SK-N-SH (cell line): ENCODE measurements around the gene APBB2. TPM values are rescaled to one million over a fixed set of nuclear protein-coding genes. Genes with fewer than 3 reads are reported as not detected.

ENCODE experiments used
- CTCF ChIA-PET: fragments of 300-600, 350-600 bp; formaldehyde crosslinking; extraction: SDS; loops from one replicate; lab custom pipeline; 2021; lab: Yijun Ruan, JAX
- POLR2A ChIA-PET: fragments of 350-600 bp; sonication (Branson Sonifier 250); formaldehyde crosslinking; extraction: SDS; loops from one replicate; lab custom pipeline; 2020; ENCODE audit warnings: antibody characterized with exemption, inconsistent platforms; lab: Yijun Ruan, JAX
- DNase-seq: peaks from one replicate; pipeline ENCODE4 v3.0.0; 2012
- H2AFZ ChIP-seq: fragments of 200-600 bp; sonication (generic); 2 replicates; pipeline ENCODE4 v1.8.1; 2016; ENCODE audit warnings: antibody characterized with exemption, mild to moderate bottlenecking, low read depth
- H3F3A ChIP-seq: fragments of 200-600 bp; sonication (generic); replicated peaks from 2 replicates; pipeline ENCODE3; 2016; ENCODE audit warnings: antibody characterized with exemption, mild to moderate bottlenecking; ENCODE audit not compliant: insufficient read depth
- H3K27ac ChIP-seq, 2 experiments: fragments of 200-500 bp in 1 of 2; fragments of 200-600 bp in 1 of 2; sonication (Bioruptor generic) in 1 of 2; sonication (generic), shearing (Covaris generic) in 1 of 2; 2 replicates each; pipeline versions ENCODE4 v1.5.1 to v1.6.1; 2014 to 2016; ENCODE audit warnings: low read depth in 2 of 2, inconsistent platforms in 1 of 2, low read length in 1 of 2, mild to moderate bottlenecking in 1 of 2, mixed read lengths in 1 of 2
- H3K27me3 ChIP-seq: fragments of 200-600 bp; sonication (generic), shearing (Covaris generic); 2 replicates; pipeline ENCODE4 v1.6.1; 2016; ENCODE audit warnings: mixed run types; ENCODE audit not compliant: insufficient read depth
- H3K36me3 ChIP-seq, 2 experiments: fragments of 200-500 bp in 1 of 2; fragments of 200-600 bp in 1 of 2; sonication (Bioruptor generic) in 1 of 2; sonication (generic) in 1 of 2; replicated peaks in 1 of 2; 2 replicates each; pipeline versions ENCODE3 to v1.5.1; 2014 to 2016; ENCODE audit warnings: low read length in 1 of 2, mild to moderate bottlenecking in 1 of 2; ENCODE audit not compliant: insufficient read depth in 2 of 2, control insufficient read depth in 1 of 2
- H3K4me1 ChIP-seq, 2 experiments: fragments of 200-500 bp in 1 of 2; fragments of 200-600 bp in 1 of 2; sonication (Bioruptor generic) in 1 of 2; sonication (generic), shearing (Covaris generic) in 1 of 2; 2 replicates each; pipeline versions ENCODE4 v1.5.1 to v1.6.1; 2014 to 2016; ENCODE audit warnings: low read depth in 1 of 2, low read length in 1 of 2, mixed run types in 1 of 2; ENCODE audit not compliant: insufficient read depth in 2 of 2, control insufficient read depth in 1 of 2
- H3K4me2 ChIP-seq: fragments of 200-600 bp; sonication (generic), shearing (Covaris generic); 2 replicates; pipeline ENCODE4 v1.6.1; 2017; ENCODE audit warnings: mixed run types
- H3K4me3 ChIP-seq, 2 experiments: fragments of 200-500 bp in 1 of 2; fragments of 200-600 bp in 1 of 2; sonication (Bioruptor generic) in 1 of 2; sonication (generic), shearing (Covaris generic) in 1 of 2; 2 replicates each; pipeline versions ENCODE4 v1.5.1 to v1.8.1; 2014 to 2016; ENCODE audit warnings: low read depth in 2 of 2, inconsistent platforms in 1 of 2, low read length in 1 of 2, mild to moderate bottlenecking in 1 of 2, mixed read lengths in 1 of 2, moderate library complexity in 1 of 2
- H3K79me2 ChIP-seq: fragments of 200-600 bp; sonication (generic); 2 replicates; pipeline ENCODE4 v1.8.1; 2017; ENCODE audit warnings: mild to moderate bottlenecking; ENCODE audit not compliant: insufficient read depth
- H3K9ac ChIP-seq: fragments of 200-600 bp; sonication (generic); 2 replicates; pipeline ENCODE4 v1.6.1; 2017; ENCODE audit warnings: mixed run types
- H3K9me2 ChIP-seq: fragments of 200-600 bp; sonication (generic); 2 replicates; pipeline ENCODE4 v1.6.1; 2017; ENCODE audit warnings: mixed run types
- H3K9me3 ChIP-seq: fragments of 200-600 bp; sonication (generic); 2 replicates; pipeline ENCODE4 v1.6.1; 2017; ENCODE audit warnings: mixed run types, mild to moderate bottlenecking, moderate library complexity
- H4K20me1 ChIP-seq: fragments of 200-600 bp; sonication (generic); 2 replicates; pipeline ENCODE4 v1.6.1; 2017; ENCODE audit warnings: mild to moderate bottlenecking, mixed run types; ENCODE audit not compliant: insufficient read depth
- CTCF ChIP-seq: fragments of 200-600 bp; sonication (generic); IDR thresholded peaks from 2 replicates; pipeline ENCODE4 v1.6.1; 2017; ENCODE audit warnings: antibody characterized with exemption, mild to moderate bottlenecking, moderate library complexity
- ELF1 ChIP-seq: IDR thresholded peaks from 2 replicates; pipeline ENCODE4 v1.4.0; 2012
- JUND ChIP-seq: IDR thresholded peaks from 2 replicates; pipeline ENCODE4 v1.4.0; 2012
- MAX ChIP-seq: IDR thresholded peaks from 2 replicates; pipeline ENCODE4 v1.4.0; 2012; ENCODE audit warnings: low read depth
- MEF2A ChIP-seq: IDR thresholded peaks from 2 replicates; pipeline ENCODE4 v1.4.0; 2012; ENCODE audit warnings: low read depth, borderline replicate concordance
- NRF1 ChIP-seq: IDR thresholded peaks from 2 replicates; pipeline ENCODE4 v1.6.1; 2012; ENCODE audit warnings: low read depth, mild to moderate bottlenecking, low read length
- PBX3 ChIP-seq: IDR thresholded peaks from 2 replicates; pipeline ENCODE4; 2012
- RAD21 ChIP-seq: IDR thresholded peaks from 2 replicates; pipeline ENCODE4 v1.6.1; 2012; ENCODE audit warnings: mild to moderate bottlenecking, low read length
- RCOR1 ChIP-seq: fragments of 150-350 bp; IDR thresholded peaks from 2 replicates; pipeline ENCODE4 v1.6.1; 2017; ENCODE audit warnings: antibody characterized with exemption, low read length
- RXRA ChIP-seq: IDR thresholded peaks from 2 replicates; pipeline ENCODE4 v1.4.0; 2012; ENCODE audit warnings: low read depth, mild to moderate bottlenecking, borderline replicate concordance
- SIN3A ChIP-seq: IDR thresholded peaks from 2 replicates; pipeline ENCODE4 v1.6.1; 2012; ENCODE audit warnings: low read depth, mild to moderate bottlenecking, low read length, moderate library complexity, borderline replicate concordance
- TAF1 ChIP-seq: IDR thresholded peaks from 2 replicates; pipeline ENCODE4 v1.6.1; 2012; ENCODE audit warnings: low read depth, mild to moderate bottlenecking, low read length, moderate library complexity, borderline replicate concordance
- TEAD4 ChIP-seq: IDR thresholded peaks from 2 replicates; pipeline ENCODE4 v1.4.0; 2012; ENCODE audit warnings: mild to moderate bottlenecking, borderline replicate concordance; ENCODE audit not compliant: insufficient read depth
- YY1 ChIP-seq: IDR thresholded peaks from 2 replicates; pipeline ENCODE4 v1.4.0; 2012; ENCODE audit warnings: low read depth, mild to moderate bottlenecking
- WGBS: methylation state at CpG from one replicate; pipeline ENCODE4 v1.1.6; 2017; ENCODE audit warnings: low lambda C conversion rate; 5-methylcytosine and 5-hydroxymethylcytosine counted together
- polyA plus RNA-seq, 3 experiments: library from polyadenylated mRNA; depleted of rRNA; stranded (reverse); fragments of >200 nt; gene quantifications; 2 replicates each; pipeline ENCODE4 v1.2.3, GENCODE V29; 2012

Gene APBB2
- polyA plus RNA-seq, 1 of the 3 experiments (the other 2 are of a cell fraction), result 49.8 TPM

GRCh38 chr4:41029098-41029497 lies 185.2 kb downstream of the APBB2 start (continued):
- TF ChIP-seq SIN3A (no peak), PBX3 (no peak), JUND (no peak), CTCF (no peak)

- H3K9me2 ChIP-seq, result no peaks in the 10 kb centered on the region
- DNase-seq, result no peak
- no peak overlapping the region for H3K9ac ChIP-seq
- POLR2A ChIA-PET, result no interaction called here
- H3K4me3 ChIP-seq, result no peak overlapping the region
- H3K36me3 ChIP-seq, result peaks cover 2 to 62% of the 10 kb centered on the region in 2 experiments
- no peak overlapping the region for H2AFZ ChIP-seq
- peaks cover 3% of the 10 kb centered on the region for H3F3A ChIP-seq
- no peak overlapping the region for H3K27ac ChIP-seq
- CTCF ChIA-PET, result interaction anchor here (0.8 to 1.1 kb wide), 2 partner anchors 10 to 187 kb away, joined by 3 read pairs; no protein-coding TSS in a partner anchor
- no peak for TF ChIP-seq MAX
- no peak for TF ChIP-seq CTCF
- no peak for TF ChIP-seq MEF2A
- TF ChIP-seq RAD21, result no peak
- TF ChIP-seq ELF1, result no peak
- TF ChIP-seq TAF1, result no peak
- no peak for TF ChIP-seq YY1
- no peak for TF ChIP-seq PBX3
- TF ChIP-seq TEAD4, result no peak
- TF ChIP-seq JUND, result no peak
- no peak for TF ChIP-seq NRF1
- TF ChIP-seq RCOR1, result no peak
- TF ChIP-seq RXRA, result no peak
- peaks cover 16% of the 10 kb centered on the region for H3K9me3 ChIP-seq
- H3K4me2 ChIP-seq, result no peak overlapping the region
- H3K27me3 ChIP-seq, result no peaks in the 10 kb centered on the region
- H3K4me1 ChIP-seq, result no peaks in the 10 kb centered on the region
- H4K20me1 ChIP-seq, result no peaks in the 10 kb centered on the region
- WGBS, result 89% methylated on average over 8 of the region's 8 CpGs
- peaks cover 19% of the 10 kb centered on the region for H3K79me2 ChIP-seq
Observed at GRCh38 chr4:41028392-41029076, 185.8 kb downstream of the APBB2 start.
